Esophagus (tissue), 2 donors: ENCODE data around the gene FKBP7. TPM values are rescaled to one million over a fixed set of nuclear protein-coding genes. Genes with fewer than 3 reads are reported as not detected.

Source experiments
- H3K27ac ChIP-seq, 2 donors: one replicate each; pipeline ENCODE4 v1.5.1; 2013; ENCODE audit warnings: low read depth in 2 of 2, mild to moderate bottlenecking in 2 of 2, inconsistent platforms in 1 of 2, low read length in 1 of 2, moderate library complexity in 1 of 2
- H3K27me3 ChIP-seq, 2 donors: one replicate each; pipeline ENCODE4 v1.6.1; 2013; ENCODE audit warnings: low read length in 2 of 2, control low read depth in 1 of 2, mild to moderate bottlenecking in 1 of 2; ENCODE audit not compliant: insufficient read depth in 2 of 2, control insufficient read depth in 1 of 2
- H3K36me3 ChIP-seq, 2 donors: one replicate each; pipeline ENCODE4 v1.6.1; 2013; ENCODE audit warnings: low read length in 1 of 2; ENCODE audit not compliant: control insufficient read depth in 2 of 2, insufficient read depth in 2 of 2
- H3K4me1 ChIP-seq, 2 donors: one replicate each; pipeline ENCODE4 v1.6.1; 2013; ENCODE audit warnings: low read length in 1 of 2; ENCODE audit not compliant: control insufficient read depth in 2 of 2, insufficient read depth in 2 of 2
- H3K4me3 ChIP-seq, 2 donors: one replicate each; pipeline ENCODE4 v1.5.1; 2013; ENCODE audit warnings: low read length in 2 of 2, mild to moderate bottlenecking in 2 of 2, low read depth in 1 of 2, moderate library complexity in 1 of 2
- H3K9me3 ChIP-seq, 2 donors: one replicate each; pipeline ENCODE4 v1.6.1; 2013; ENCODE audit warnings: mild to moderate bottlenecking in 2 of 2, low read depth in 1 of 2, low read length in 1 of 2, moderate library complexity in 1 of 2; ENCODE audit not compliant: control insufficient read depth in 2 of 2, insufficient read depth in 1 of 2
- WGBS, 2 donors: extraction: QIAGEN DNeasy Blood & Tissue Kit; methylation state at CpG; one replicate each; pipeline ENCODE4 v1.1.7; 2013; 5-methylcytosine and 5-hydroxymethylcytosine counted together
- polyA plus RNA-seq, 2 donors: library from polyadenylated mRNA; stranded (reverse); fragments of 200-250 nt; gene quantifications; one replicate each; pipeline ENCODE4 v1.2.3, GENCODE V29; 2013
- donor health status: healthy with polysubstance abuse.
- donor health status: Bipolar disorder and iron deficiency.

The FKBP7 gene
- polyA plus RNA-seq, 2 donors, result 1.5 to 2.8 TPM

DNA sequence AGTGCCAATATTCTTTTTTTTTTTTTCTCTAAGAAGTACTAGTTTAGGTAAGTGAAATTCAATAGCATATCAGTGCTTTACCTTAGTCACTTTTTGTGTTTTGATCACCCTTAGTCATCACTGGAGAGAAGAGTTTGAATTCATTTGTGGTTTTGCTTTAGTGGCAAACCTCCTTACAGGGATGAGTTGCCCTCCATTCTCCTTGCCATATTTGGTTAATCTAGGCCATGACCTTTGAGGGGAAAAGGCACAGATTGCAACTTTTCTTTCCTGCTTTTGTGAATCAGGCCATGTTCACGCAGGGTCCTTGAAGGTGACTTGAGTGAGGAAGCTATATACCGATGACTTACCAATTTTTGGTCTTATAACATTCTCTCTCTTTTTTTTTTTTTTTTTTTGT lies 36.3 kb upstream of the FKBP7 start:
- WGBS, 2 donors, result 85 to 88% methylated on average over 2 of the region's 2 CpGs
- Histone ChIP-seq H3K36me3 (peaks cover 0 to 9% of the 10 kb centered on the region in 2 donors), H3K9me3 (no peaks in the 10 kb centered on the region), H3K27me3 (no peaks in the 10 kb centered on the region), H3K4me3 (no peak overlapping the region), H3K27ac (no peak overlapping the region), H3K4me1 (no peaks in the 10 kb centered on the region)

DNA sequence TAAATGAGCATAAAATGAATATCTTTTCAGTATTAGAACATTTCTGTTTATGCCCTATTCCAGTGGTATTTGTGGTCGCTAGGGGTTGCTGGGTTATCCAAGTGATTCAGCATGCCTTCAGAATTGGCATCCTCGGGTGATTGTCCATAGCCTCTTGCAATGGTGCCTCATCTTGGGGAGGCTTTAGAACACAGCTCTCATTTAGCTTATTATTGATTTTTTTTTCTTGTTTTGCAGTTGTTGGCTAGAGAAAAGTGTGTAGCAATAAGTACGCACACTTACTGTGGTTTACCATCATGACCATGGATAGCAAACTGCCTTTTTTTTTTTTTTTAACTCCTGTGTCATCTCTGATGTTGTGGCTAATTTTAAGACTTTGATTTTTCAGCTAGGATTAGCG lies 35.5 kb upstream of the FKBP7 start:
- no peaks in the 10 kb centered on the region for H3K27me3 ChIP-seq
- H3K27ac ChIP-seq, result no peak overlapping the region
- no peaks in the 10 kb centered on the region for H3K9me3 ChIP-seq
- H3K4me1 ChIP-seq, result no peaks in the 10 kb centered on the region
- 89 to 91% methylated on average over 4 of the region's 4 CpGs for WGBS, 2 donors
- H3K4me3 ChIP-seq, result no peak overlapping the region
- H3K36me3 ChIP-seq, result peaks cover 0 to 9% of the 10 kb centered on the region in 2 donors

DNA sequence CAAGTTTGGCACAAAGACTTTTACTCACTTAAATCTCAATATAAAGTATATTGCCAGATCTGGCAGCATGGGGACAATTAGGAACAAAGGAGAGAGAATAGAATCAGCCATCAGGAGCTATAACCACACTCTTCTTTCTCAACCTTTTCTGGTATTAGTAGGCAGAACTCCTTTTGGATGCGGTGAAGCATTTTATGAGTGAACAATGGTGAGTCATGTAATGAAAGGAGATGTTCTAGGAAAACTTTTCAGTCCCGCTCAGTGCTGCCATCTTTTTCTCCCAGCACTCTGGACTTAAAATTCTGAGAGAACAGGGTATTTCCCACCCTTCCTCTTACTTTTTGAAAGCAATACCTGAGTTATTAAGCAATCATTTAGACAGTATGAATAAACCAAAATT lies 34.1 kb upstream of the FKBP7 start:
- Histone ChIP-seq H3K4me3 (no peak overlapping the region), H3K27ac (no peak overlapping the region), H3K27me3 (no peaks in the 10 kb centered on the region), H3K4me1 (no peaks in the 10 kb centered on the region), H3K36me3 (peaks cover 0 to 3% of the 10 kb centered on the region in 2 donors), H3K9me3 (no peaks in the 10 kb centered on the region)
- WGBS, 2 donors, result 82 to 92% methylated on average over 2 of the region's 2 CpGs

DNA sequence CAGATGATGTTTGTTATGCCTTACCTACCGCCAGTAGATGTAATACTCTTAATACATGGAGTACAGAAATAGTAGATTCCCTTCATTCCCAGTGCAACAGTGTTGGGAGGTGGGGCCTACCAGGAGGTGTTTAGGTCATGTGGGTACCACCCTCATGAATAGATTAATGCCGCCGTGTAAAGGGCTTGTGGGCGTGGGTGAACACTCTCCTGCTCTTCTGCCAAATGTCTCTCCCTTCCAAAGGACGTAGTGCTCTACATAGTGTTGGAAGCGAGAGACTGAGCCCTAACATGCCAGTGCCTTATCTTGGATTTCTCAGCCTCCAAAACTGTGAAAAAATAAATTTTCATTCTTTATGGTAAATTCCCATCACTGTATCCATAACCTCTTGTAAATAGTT lies 32.0 kb upstream of the FKBP7 start:
- H3K27me3 ChIP-seq, result no peaks in the 10 kb centered on the region
- H3K4me1 ChIP-seq, result no peaks in the 10 kb centered on the region
- no peak overlapping the region for H3K4me3 ChIP-seq
- H3K27ac ChIP-seq, result no peak overlapping the region
- no peaks in the 10 kb centered on the region for H3K9me3 ChIP-seq
- H3K36me3 ChIP-seq, result peaks cover 0 to 3% of the 10 kb centered on the region in 2 donors
- WGBS, 2 donors, result 90 to 91% methylated on average over 6 of the region's 6 CpGs

DNA sequence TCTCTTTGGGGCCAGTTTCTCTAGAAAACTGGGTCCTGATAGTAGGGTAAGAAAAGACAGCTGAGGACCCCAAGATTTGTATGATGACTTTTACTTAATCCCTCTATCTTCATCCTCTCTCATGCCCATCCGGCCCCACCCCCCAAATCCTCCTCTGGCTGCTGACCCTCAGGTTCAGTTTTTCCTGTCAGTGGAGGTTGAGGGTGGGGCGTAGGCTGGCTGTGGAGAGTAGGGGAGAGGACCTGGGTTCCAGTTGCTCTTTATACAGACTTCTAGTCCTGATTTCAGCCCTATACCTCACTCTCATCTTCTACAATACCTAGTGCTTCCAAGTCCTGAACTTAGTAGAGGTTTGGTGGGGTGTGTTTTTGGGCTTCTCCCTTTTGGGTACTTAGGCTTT lies 30.2 kb upstream of the FKBP7 start:
- Histone ChIP-seq H3K27me3 (no peaks in the 10 kb centered on the region), H3K27ac (no peak overlapping the region), H3K4me3 (no peak overlapping the region), H3K36me3 (no peaks in the 10 kb centered on the region), H3K4me1 (no peaks in the 10 kb centered on the region), H3K9me3 (no peaks in the 10 kb centered on the region)
- 97 to 100% methylated on average over 2 of the region's 2 CpGs for WGBS, 2 donors

DNA sequence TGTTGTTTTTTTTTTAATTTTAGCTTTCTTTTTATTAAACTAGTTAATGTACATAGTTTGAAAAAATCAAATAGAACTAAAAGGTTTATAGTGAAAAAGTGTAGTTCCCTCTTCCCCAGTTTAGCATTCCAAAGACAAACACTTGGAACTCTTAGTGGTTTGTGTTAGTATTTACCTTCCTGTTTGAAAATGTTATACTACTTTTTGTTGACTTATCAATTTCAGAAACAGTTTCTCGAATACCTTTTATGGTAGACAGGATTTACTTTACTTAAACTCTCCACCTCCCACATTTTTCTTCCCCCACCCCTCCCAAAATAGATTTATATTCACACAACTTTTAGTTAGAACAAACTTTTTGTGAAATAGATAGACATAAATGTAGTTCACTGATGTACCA lies 28.5 kb upstream of the FKBP7 start:
- 86 to 92% methylated on average over 1 of the region's 1 CpG for WGBS, 2 donors
- H3K36me3 ChIP-seq, result no peaks in the 10 kb centered on the region
- H3K4me1 ChIP-seq, result no peaks in the 10 kb centered on the region
- no peak overlapping the region for H3K27ac ChIP-seq
- H3K9me3 ChIP-seq, result no peaks in the 10 kb centered on the region
- no peaks in the 10 kb centered on the region for H3K27me3 ChIP-seq
- H3K4me3 ChIP-seq, result no peak overlapping the region

DNA sequence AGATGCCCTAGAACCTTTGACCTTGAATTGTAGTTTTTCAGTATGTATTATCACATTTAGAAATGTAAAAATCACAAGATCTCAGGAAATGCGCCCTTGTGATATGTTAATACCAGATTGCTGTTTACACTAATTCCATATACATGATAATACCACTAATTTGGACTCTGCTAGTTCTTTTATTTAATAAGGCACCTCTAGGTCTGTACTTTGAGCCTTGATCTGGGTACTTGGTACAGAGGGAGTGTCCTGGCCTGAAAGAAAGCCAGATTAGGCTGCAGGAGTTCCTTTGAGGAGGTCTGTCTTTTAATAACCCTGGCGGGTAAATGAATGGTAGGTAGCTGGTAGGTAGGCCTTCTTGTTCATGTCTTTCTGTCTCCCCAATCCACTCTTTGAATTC lies 28.1 kb upstream of the FKBP7 start:
- Histone ChIP-seq H3K4me1 (no peaks in the 10 kb centered on the region), H3K27me3 (no peaks in the 10 kb centered on the region), H3K9me3 (no peaks in the 10 kb centered on the region), H3K27ac (no peak overlapping the region), H3K36me3 (no peaks in the 10 kb centered on the region), H3K4me3 (no peak overlapping the region)
- 91 to 96% methylated on average over 2 of the region's 2 CpGs for WGBS, 2 donors

DNA sequence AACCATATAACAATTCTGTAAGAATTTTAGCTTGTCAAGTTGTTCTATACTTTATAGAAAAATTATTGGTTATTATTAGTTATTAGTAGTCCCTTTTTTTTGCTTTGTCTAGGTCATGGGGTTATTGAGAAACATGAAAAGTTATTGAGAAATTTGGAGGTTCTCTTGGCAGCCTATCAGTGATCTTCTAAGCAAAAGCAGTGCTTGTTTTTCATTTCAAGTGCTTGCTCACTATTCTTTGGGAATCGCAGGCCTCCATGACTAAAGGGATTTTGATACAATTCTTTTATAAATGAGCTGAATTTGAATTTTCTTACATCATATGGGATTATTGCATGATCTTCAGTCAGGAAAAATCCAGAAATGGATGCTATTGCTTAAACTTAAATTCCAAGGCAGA lies 27.7 kb upstream of the FKBP7 start:
- Histone ChIP-seq H3K27me3 (no peaks in the 10 kb centered on the region), H3K9me3 (no peaks in the 10 kb centered on the region), H3K36me3 (no peaks in the 10 kb centered on the region), H3K4me1 (no peaks in the 10 kb centered on the region), H3K4me3 (no peak overlapping the region), H3K27ac (no peak overlapping the region)
- 90 to 92% methylated on average over 1 of the region's 1 CpG for WGBS, 2 donors

DNA sequence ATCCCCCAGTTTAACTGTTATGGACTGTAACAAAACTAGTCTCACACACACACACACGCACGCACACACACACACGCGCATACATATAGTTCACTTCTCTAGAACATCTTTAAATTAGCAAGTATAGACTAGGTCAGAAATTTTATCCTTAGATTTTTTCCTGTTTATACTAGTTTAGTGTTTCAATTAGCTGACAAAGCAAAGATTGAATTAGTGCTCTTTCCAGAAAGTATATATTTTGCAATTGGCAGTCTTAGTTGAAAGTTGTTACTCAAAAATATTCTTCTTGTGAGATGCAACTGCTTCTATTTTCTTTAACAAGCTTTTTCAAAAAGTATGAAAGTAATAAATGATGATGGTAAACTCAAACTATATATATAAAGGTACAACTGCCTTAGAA lies 24.4 kb upstream of the FKBP7 start:
- no peak overlapping the region for H3K4me3 ChIP-seq
- H3K9me3 ChIP-seq, result no peaks in the 10 kb centered on the region
- H3K27ac ChIP-seq, result no peak overlapping the region
- H3K4me1 ChIP-seq, result no peaks in the 10 kb centered on the region
- no peaks in the 10 kb centered on the region for H3K27me3 ChIP-seq
- peaks cover 2 to 4% of the 10 kb centered on the region in 2 donors for H3K36me3 ChIP-seq
- WGBS, 2 donors, result 98 to 99% methylated on average over 4 of the region's 4 CpGs

DNA sequence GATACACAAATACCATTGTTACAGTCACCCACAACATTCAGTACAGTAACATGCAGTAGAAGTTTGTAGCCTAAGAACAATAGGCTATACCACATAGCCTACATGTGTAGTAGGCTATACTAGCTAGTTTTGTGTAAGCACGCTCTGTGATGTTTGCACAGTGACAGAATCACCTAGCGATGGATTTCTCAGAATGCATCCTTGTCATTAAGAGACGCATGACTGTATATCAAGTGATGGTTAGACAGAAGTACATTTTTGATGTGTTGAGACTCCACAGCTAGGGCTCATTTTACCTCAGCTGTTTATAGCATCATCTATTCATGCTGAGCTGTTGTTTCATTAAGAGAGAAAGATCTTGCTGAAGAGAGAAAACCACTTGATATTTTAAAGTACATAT lies 21.2 kb upstream of the FKBP7 start:
- Histone ChIP-seq H3K4me1 (no peaks in the 10 kb centered on the region), H3K27ac (no peak overlapping the region), H3K4me3 (no peak overlapping the region), H3K36me3 (peaks cover 4 to 7% of the 10 kb centered on the region in 2 donors), H3K27me3 (no peaks in the 10 kb centered on the region), H3K9me3 (no peaks in the 10 kb centered on the region)
- 93 to 96% methylated on average over 3 of the region's 3 CpGs for WGBS, 2 donors
